Measurements from ENCODE around the gene CBLB.

Gene CBLB

DNA sequence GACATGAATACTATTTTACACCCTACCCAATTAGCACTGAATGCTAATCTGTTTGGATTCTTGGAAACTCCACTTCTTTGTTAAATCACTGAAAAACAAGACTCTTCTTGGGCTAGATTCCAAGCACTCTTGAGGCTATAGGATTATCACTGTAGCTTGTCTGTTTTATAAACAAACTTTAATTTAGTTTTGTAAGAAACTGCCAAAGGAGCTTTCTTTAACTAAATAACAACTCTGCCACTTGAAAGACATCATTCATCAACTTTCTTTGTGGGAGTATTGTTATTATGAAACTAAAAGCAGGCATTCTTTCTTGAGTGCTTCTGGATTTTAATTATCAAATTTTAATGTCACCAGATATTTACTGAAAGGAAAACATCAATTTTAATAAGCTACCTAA, 24.1 kb downstream of the CBLB start:
- Histone ChIP-seq H3K36me3 (no peaks in the 10 kb centered on the region; the same call in 1 of the 2 replicates), H3K27me3 (ENCODE audit: insufficient read depth, low read depth, severe bottlenecking) (no peaks in the 10 kb centered on the region), H3K27ac (no peak overlapping the region), H3K9me3 (ENCODE audit: severe bottlenecking) (no peaks in the 10 kb centered on the region), H3K4me3 (ENCODE audit: low read depth, low read length) (no peak overlapping the region)
- TF ChIP-seq, protein P1, sequence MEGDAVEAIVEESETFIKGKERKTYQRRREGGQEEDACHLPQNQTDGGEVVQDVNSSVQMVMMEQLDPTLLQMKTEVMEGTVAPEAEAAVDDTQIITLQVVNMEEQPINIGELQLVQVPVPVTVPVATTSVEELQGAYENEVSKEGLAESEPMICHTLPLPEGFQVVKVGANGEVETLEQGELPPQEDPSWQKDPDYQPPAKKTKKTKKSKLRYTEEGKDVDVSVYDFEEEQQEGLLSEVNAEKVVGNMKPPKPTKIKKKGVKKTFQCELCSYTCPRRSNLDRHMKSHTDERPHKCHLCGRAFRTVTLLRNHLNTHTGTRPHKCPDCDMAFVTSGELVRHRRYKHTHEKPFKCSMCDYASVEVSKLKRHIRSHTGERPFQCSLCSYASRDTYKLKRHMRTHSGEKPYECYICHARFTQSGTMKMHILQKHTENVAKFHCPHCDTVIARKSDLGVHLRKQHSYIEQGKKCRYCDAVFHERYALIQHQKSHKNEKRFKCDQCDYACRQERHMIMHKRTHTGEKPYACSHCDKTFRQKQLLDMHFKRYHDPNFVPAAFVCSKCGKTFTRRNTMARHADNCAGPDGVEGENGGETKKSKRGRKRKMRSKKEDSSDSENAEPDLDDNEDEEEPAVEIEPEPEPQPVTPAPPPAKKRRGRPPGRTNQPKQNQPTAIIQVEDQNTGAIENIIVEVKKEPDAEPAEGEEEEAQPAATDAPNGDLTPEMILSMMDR (IDR thresholded peaks at IDR 0.05; ENCODE audit: low read depth, low read length) = no peak
- no peak for DNase-seq

DNA sequence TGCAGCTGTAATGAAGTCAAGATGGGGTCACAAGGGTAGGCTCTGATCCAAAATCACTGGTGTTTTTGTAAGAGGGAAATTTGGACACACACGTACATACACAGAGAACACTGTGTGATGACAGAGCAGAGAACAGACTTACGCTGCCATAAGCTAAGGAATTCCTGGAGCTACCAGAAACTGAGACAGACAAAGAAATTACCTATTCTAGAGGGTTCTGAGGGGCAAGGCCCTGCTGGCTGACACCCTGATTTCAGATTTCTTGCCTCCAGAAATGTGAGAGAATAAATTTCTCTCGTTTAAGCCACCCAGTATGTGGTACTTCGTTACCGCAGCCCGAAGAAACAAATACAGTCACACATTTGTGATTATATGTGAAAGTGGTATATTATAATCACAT, 24.8 kb downstream of the CBLB start:
- H3K27ac ChIP-seq = no peak overlapping the region
- DNase-seq = no peak
- no peaks in the 10 kb centered on the region for H3K9me3 ChIP-seq (ENCODE audit: severe bottlenecking)
- no peaks in the 10 kb centered on the region for H3K27me3 ChIP-seq (ENCODE audit: insufficient read depth, low read depth, severe bottlenecking)
- TF ChIP-seq, protein P1 (IDR thresholded peaks at IDR 0.05; ENCODE audit: low read depth, low read length) = no peak
- no peaks in the 10 kb centered on the region; the same call in 1 of the 2 replicates for H3K36me3 ChIP-seq
- H3K4me3 ChIP-seq (ENCODE audit: low read depth, low read length) = no peak overlapping the region

DNA sequence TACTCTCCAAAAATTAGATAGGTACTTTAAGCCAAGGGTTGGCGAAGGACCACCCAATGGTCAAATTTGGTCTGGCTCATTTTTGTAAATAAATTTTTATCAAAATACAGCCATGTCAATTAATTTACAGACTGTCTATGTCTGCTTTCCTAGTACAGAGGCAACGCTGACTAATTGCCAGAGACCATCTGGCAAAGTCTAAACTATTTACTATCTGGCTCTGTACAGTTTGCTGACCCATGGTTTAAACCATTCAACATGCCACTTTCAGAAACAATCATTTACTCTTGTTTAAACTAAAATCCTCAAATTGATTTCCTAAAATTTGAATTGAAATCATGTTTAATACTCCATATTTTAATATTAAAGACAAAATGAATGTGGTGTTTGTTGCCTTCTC, 25.9 kb downstream of the CBLB start:
- Histone ChIP-seq H3K36me3 (no peaks in the 10 kb centered on the region; the same call in 1 of the 2 replicates), H3K27ac (no peak overlapping the region), H3K4me3 (ENCODE audit: low read depth, low read length) (no peak overlapping the region), H3K9me3 (ENCODE audit: severe bottlenecking) (no peaks in the 10 kb centered on the region), H3K27me3 (ENCODE audit: insufficient read depth, low read depth, severe bottlenecking) (no peaks in the 10 kb centered on the region)
- DNase-seq = no peak
- TF ChIP-seq, protein P1 (IDR thresholded peaks at IDR 0.05; ENCODE audit: low read depth, low read length) = no peak

DNA sequence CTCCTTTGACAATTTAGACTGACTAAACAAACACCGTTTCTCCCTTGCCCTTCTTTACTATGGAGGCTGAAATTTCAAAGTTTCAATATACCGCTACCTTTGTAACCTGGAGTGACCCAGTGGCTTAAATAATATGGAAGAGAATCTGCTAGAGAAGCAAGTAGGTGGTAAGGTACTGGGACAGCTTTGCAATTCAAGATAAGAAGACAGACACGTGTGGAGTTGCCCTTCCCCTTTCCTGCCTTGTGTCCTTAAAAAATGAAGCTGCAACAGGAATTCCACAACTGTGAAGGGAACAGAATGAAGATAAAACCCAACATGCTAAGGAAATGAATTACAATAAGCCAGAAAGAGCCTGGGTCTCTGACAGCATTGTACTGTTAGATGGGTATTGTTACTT, 26.4 kb downstream of the CBLB start:
- no peak overlapping the region for H3K27ac ChIP-seq
- H3K4me3 ChIP-seq (ENCODE audit: low read depth, low read length) = no peak overlapping the region
- H3K36me3 ChIP-seq = no peaks in the 10 kb centered on the region; the same call in 1 of the 2 replicates
- no peaks in the 10 kb centered on the region for H3K27me3 ChIP-seq (ENCODE audit: insufficient read depth, low read depth, severe bottlenecking)
- TF ChIP-seq, protein P1 (IDR thresholded peaks at IDR 0.05; ENCODE audit: low read depth, low read length) = no peak
- no peaks in the 10 kb centered on the region for H3K9me3 ChIP-seq (ENCODE audit: severe bottlenecking)
- no peak for DNase-seq

DNA sequence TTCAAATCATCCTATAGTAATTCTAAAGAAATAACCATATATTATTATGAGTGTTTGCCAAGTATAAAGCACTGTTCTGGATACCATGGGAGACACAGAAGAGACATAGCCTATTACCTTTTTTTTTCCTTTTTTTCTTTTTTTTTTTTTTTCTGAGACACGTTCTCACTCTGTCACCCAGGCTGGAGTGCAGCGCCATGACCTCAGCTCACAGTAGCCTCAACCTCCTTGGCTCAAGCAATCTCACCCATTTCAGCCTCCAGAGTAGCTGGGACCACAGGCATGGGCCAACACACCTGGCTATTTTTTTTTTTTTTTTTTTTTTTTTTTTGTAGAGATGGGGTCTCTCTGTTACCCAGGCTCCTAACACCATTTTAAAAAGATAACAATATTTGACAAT, 30.9 kb downstream of the CBLB start:
- Histone ChIP-seq H3K36me3 (no peaks in the 10 kb centered on the region), H3K27ac (no peak overlapping the region), H3K9me3 (ENCODE audit: severe bottlenecking) (no peaks in the 10 kb centered on the region), H3K27me3 (ENCODE audit: insufficient read depth, low read depth, severe bottlenecking) (no peaks in the 10 kb centered on the region), H3K4me3 (ENCODE audit: low read depth, low read length) (no peak overlapping the region)
- TF ChIP-seq, protein P1 (IDR thresholded peaks at IDR 0.05; ENCODE audit: low read depth, low read length) = no peak
- DNase-seq = no peak

DNA sequence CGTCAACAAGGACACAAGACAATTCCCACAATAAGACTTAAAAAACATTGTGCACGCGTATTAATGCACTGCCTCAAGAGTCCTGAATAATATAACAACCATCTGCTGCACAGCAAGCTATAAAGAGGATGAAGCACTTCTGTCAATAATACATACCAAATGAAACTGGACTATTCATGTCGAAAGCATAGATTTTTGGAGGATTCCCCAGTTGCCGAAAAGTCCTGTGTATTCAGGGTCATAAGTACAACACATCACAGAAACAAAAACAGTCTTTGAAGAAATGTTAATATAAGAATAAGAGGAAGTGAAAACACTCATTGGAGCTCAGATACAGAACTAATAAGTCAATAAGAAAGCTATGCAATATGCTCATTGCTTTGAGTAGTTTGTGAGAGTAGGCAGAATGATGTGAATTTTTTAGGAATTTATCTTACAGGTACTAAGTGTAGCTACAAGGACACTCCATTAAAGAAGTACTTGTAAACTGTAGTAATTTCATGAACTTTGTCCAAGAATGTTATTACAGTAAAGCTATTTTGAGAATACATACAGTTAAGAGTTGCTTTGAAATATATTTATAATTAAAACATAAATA, 31.6 kb downstream of the CBLB start:
- no peak overlapping the region for H3K27ac ChIP-seq
- H3K27me3 ChIP-seq (ENCODE audit: insufficient read depth, low read depth, severe bottlenecking) = no peaks in the 10 kb centered on the region
- H3K9me3 ChIP-seq (ENCODE audit: severe bottlenecking) = no peaks in the 10 kb centered on the region
- no peak overlapping the region for H3K4me3 ChIP-seq (ENCODE audit: low read depth, low read length)
- H3K36me3 ChIP-seq = no peaks in the 10 kb centered on the region
- TF ChIP-seq, protein P1 (IDR thresholded peaks at IDR 0.05; ENCODE audit: low read depth, low read length) = no peak
- DNase-seq = no peak

Data from WERI-Rb-1 (cell line).